Inflammatory macrophage treated with lipopolysaccharide for 4 hours (primary cell): ENCODE measurements around the gene AASS.

Source experiments
- DNase-seq: peaks from one replicate; pipeline ENCODE4 v3.0.0-alpha.2; 2020

Gene AASS

DNA sequence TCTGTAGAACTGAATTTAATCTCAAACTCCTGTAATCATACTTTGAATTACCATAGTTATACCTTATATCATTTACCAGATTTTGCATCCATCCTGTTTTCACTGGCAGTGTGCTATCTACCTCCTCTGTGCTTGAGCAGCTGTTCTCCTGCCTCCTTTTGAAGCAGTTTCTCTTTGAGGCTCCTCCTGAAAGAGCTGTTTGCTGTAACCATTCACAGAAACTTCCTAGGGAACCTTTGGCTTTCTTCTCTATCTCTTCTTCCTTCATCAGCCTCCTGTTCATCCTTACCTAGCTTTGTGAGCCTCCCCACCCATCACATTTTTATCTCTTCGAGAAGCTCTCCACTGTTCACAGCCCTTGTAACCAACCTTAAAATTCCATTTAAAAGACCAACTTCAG, 108.2 kb downstream of the AASS start:
- no peak for DNase-seq

- no peak for DNase-seq
Observed at GRCh38 chr7:122033641-122034040, 110.4 kb downstream of the AASS start.

- DNase-seq: no peak
Observed at GRCh38 chr7:122027058-122027457, 117.0 kb downstream of the AASS start.
